ENCODE results near the gene ACVR2B. TPM values are rescaled to one million over a fixed set of nuclear protein-coding genes. Genes with fewer than 3 reads are reported as not detected.
A peak's percentile ranks its signal among the peaks of the same experiment; 100 is the strongest.

ACVR2B gene
- total RNA-seq, 1 experiment from 2014 or later = 2.9 TPM

GRCh38 chr3:38532529-38532928, 78.8 kb downstream of the ACVR2B start:
- no peak for DNase-seq (ENCODE audit: low read depth)

DNA sequence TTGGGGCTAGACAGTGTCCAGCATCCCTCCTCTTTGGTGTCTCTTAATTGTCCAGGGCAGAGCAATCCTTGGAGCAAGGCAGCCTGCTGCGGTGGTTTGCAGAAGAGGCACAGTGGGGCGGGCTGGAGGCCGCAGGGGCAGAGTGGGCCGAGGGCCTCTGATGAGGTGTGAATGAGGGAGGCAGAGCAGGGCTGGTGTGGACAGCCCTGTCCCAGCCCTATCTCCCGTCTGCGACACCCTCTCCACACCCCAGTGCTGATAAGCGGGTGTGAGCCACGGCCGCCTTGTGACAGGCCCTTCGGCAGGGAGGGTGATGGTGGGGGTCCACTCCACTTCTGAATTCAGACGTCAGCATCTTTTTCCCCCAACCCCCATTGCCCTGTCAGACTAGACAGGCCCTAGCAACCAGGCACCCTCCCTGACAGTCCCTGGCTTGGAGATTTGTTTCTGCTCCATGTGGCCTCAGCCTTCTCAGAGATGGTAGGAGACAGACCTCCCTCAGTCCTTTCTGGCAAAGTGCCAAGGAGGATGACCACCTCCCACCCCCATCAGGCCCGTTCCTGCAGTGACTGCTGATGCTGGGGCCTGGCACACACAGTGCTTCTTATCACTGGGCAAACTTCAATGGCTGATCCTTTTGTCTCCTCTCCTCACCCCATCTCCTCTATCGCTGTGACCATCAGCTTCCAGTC, 79.7 kb downstream of the ACVR2B start:
- no peak for DNase-seq (ENCODE audit: low read depth)

GRCh38 chr3:38534180-38534579, 80.5 kb downstream of the ACVR2B start:
- DNase-seq (ENCODE audit: low read depth) = no peak

DNA sequence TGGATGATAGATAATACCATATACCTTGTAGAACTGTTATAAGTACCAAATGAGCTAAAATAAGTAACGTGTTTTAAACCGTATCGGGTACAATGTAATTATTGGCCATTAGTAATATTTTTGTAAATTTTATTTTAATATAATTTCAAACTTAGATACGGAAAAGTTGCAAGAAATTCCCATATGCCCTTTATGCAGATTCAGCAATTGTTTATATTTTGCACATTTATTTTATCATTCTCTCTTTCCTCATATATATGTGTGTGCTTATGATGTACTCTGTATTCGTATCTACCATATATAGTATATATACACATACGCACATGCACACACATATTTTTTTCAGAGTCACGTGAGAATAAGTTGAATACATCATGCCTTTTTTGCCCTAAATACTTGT, 80.9 kb downstream of the ACVR2B start:
- DNase-seq (ENCODE audit: low read depth) = no peak

DNA sequence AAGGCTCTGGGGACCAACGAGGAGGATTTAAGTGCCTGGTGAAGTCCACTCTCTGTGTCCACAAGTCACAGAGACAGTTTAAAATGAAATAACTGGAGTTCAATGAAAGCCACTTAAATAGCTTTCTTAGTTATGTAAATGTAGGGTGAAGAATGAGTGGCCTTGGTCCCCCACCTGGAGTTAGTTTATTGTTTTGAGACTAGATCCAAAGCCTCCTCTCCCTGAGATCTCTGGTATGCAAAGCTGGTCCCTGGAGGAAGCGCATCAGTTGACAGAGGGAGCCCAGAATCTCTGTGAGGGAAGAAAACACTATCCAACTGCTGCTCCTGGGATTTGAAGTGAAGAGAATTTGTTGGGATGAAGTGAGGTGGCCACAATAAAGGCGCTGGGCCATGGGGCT, 83.0 kb downstream of the ACVR2B start:
- DNase-seq (ENCODE audit: low read depth) = no peak

- no peak for DNase-seq (ENCODE audit: low read depth)
These were observed 85.2 kb downstream of the ACVR2B start for GRCh38 chr3:38538773-38539353.

GRCh38 chr3:38541806-38542205, 88.1 kb downstream of the ACVR2B start:
- DNase-seq (ENCODE audit: low read depth) = peak; percentile 43

Other genes with a start within 250 kb of the ACVR2B start
- 0.91 TPM in 1 of 2 replicates, not detected in the other for gene SLC22A13, start 188.1 kb upstream of the ACVR2B start, total RNA-seq (2014; rRNA removed; shearing (Covaris generic))
- 0.39 TPM in 1 of 2 replicates, not detected in the other for gene SLC22A14, start 171.6 kb upstream of the ACVR2B start, total RNA-seq (2014; rRNA removed; shearing (Covaris generic))
- 2.1 and 2.5 TPM in 2 replicates for gene XYLB, start 107.1 kb upstream of the ACVR2B start, total RNA-seq (2014; rRNA removed; shearing (Covaris generic))
- gene EXOG, start 42.5 kb downstream of the ACVR2B start, total RNA-seq (2014; rRNA removed; shearing (Covaris generic)) = 4.3 and 12.6 TPM in 2 replicates
- gene SCN5A, start 195.8 kb downstream of the ACVR2B start, total RNA-seq (2014; rRNA removed; shearing (Covaris generic)) = 0.17 and 0.45 TPM in 2 replicates